ENCODE data around the gene PDCD6IP. TPM values are rescaled to one million over a fixed set of nuclear protein-coding genes. Genes with fewer than 3 reads are reported as not detected.
"Not testable (repeated sequence)": the region's sequence is repeated elsewhere in the genome, so short reads cannot be mapped to it uniquely, and the experiment has no call there.

The PDCD6IP gene
- total RNA-seq, 1 donor from 2014 or later = 91.1 TPM

DNA sequence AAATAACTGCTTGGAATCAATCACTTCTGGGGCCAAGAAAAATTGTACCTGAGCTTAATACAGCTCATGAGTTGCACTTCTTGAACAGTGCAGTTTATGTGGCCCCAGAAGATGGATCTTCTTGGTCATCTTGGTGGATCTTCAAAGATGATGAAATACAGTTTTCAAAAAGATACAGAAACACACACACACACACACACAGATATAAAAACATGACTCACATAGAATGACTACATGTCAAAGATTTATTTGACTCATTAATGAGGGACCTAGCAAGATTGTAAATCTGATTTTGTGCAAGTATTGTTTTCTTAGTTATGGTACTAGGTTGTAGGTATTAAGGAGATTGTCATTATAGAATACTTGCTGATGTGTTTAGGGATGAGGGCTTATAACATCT is 32.6 kb downstream of the PDCD6IP start:
- TF ChIP-seq, protein P1, sequence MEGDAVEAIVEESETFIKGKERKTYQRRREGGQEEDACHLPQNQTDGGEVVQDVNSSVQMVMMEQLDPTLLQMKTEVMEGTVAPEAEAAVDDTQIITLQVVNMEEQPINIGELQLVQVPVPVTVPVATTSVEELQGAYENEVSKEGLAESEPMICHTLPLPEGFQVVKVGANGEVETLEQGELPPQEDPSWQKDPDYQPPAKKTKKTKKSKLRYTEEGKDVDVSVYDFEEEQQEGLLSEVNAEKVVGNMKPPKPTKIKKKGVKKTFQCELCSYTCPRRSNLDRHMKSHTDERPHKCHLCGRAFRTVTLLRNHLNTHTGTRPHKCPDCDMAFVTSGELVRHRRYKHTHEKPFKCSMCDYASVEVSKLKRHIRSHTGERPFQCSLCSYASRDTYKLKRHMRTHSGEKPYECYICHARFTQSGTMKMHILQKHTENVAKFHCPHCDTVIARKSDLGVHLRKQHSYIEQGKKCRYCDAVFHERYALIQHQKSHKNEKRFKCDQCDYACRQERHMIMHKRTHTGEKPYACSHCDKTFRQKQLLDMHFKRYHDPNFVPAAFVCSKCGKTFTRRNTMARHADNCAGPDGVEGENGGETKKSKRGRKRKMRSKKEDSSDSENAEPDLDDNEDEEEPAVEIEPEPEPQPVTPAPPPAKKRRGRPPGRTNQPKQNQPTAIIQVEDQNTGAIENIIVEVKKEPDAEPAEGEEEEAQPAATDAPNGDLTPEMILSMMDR (IDR thresholded peaks at IDR 0.05; ENCODE audit: insufficient read depth, low read length, severe bottlenecking) = no peak
- DNase-seq (ENCODE audit: low read depth) = peak; percentile 59
- FAIRE-seq = no peak
- no peak overlapping the region for H3K4me3 ChIP-seq (ENCODE audit: low read depth, low read length)
- H3K36me3 ChIP-seq (ENCODE audit: control insufficient read depth, insufficient read depth, low read length) = peaks cover 8% of the 10 kb centered on the region
- H3K27me3 ChIP-seq (ENCODE audit: control insufficient read depth, insufficient read depth, low read length) = no peaks in the 10 kb centered on the region

GRCh38 chr3:33833408-33834095 is 35.1 kb downstream of the PDCD6IP start:
- no peak overlapping the region for H3K4me3 ChIP-seq (ENCODE audit: low read depth, low read length)
- H3K36me3 ChIP-seq (ENCODE audit: control insufficient read depth, insufficient read depth, low read length) = peaks cover 7% of the 10 kb centered on the region
- DNase-seq (ENCODE audit: low read depth) (no peak), FAIRE-seq (no peak)
- TF ChIP-seq, protein P1 (IDR thresholded peaks at IDR 0.05; ENCODE audit: insufficient read depth, low read length, severe bottlenecking) = no peak
- no peaks in the 10 kb centered on the region for H3K27me3 ChIP-seq (ENCODE audit: control insufficient read depth, insufficient read depth, low read length)

GRCh38 chr3:33834096-33834453 is 35.6 kb downstream of the PDCD6IP start:
- DNase-seq (ENCODE audit: low read depth) (no peak), FAIRE-seq (no peak)
- TF ChIP-seq, protein P1 (IDR thresholded peaks at IDR 0.05; ENCODE audit: insufficient read depth, low read length, severe bottlenecking) = no peak
- no peak overlapping the region for H3K4me3 ChIP-seq (ENCODE audit: low read depth, low read length)
- H3K27me3 ChIP-seq (ENCODE audit: control insufficient read depth, insufficient read depth, low read length) = no peaks in the 10 kb centered on the region
- peaks cover 9% of the 10 kb centered on the region for H3K36me3 ChIP-seq (ENCODE audit: control insufficient read depth, insufficient read depth, low read length)

- not testable (repeated sequence) for DNase-seq (ENCODE audit: low read depth); H3K27me3 ChIP-seq (ENCODE audit: control insufficient read depth, insufficient read depth, low read length); H3K4me3 ChIP-seq (ENCODE audit: low read depth, low read length); FAIRE-seq; H3K36me3 ChIP-seq (ENCODE audit: control insufficient read depth, insufficient read depth, low read length)
Observed at GRCh38 chr3:33837182-33837581, 38.8 kb downstream of the PDCD6IP start.

- TF ChIP-seq, protein P1 (IDR thresholded peaks at IDR 0.05; ENCODE audit: insufficient read depth, low read length, severe bottlenecking) = no peak
- FAIRE-seq (no peak), DNase-seq (ENCODE audit: low read depth) (no peak)
Observed at GRCh38 chr3:33839283-33839682, 40.9 kb downstream of the PDCD6IP start.

DNA sequence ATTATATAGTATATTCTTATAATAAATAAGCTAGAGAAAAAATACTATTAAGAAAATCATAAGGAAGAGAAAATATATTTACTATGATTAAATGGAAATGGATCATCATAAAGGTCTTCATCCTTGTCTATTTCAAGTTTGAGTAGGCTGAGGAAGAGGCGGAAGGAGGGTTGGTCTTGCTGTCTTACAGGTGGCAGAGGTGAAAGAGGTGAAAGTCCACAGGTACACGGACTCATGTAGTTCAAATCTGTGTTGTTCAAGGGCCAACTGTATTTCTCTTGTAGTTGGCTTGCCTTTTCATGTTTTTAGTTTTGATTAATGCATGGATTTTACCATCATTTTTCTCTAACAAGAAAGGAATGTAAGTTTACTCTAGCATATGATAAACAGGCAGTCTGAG is 41.7 kb downstream of the PDCD6IP start:
- Histone ChIP-seq H3K36me3 (ENCODE audit: control insufficient read depth, insufficient read depth, low read length) (peaks cover 7% of the 10 kb centered on the region), H3K4me3 (ENCODE audit: low read depth, low read length) (no peak overlapping the region), H3K27me3 (ENCODE audit: control insufficient read depth, insufficient read depth, low read length) (no peaks in the 10 kb centered on the region)
- no peak for FAIRE-seq
- TF ChIP-seq, protein P1 (IDR thresholded peaks at IDR 0.05; ENCODE audit: insufficient read depth, low read length, severe bottlenecking) = no peak
- no peak for DNase-seq (ENCODE audit: low read depth)

More at GRCh38 chr3:33839283-33839682, 40.9 kb downstream of the PDCD6IP start:
- H3K27me3 ChIP-seq (ENCODE audit: control insufficient read depth, insufficient read depth, low read length) = no peaks in the 10 kb centered on the region
- peaks cover 5% of the 10 kb centered on the region for H3K36me3 ChIP-seq (ENCODE audit: control insufficient read depth, insufficient read depth, low read length)
- no peak overlapping the region for H3K4me3 ChIP-seq (ENCODE audit: low read depth, low read length)
